GM12891 (cell line): ENCODE measurements around the gene ADCY5.

Experiments
- PAX5 ChIP-seq: IDR thresholded peaks from 2 replicates; pipeline ENCODE4 v1.6.1; 2011; ENCODE audit warnings: low read length, moderate library complexity, mild to moderate bottlenecking; ENCODE audit not compliant: insufficient read depth, severe bottlenecking
- POLR2A ChIP-seq: IDR thresholded peaks from 2 replicates; pipeline ENCODE4 v1.6.1; 2011; ENCODE audit warnings: low read depth, low read length, control low read depth
- POLR2AphosphoS5 ChIP-seq: IDR thresholded peaks from 2 replicates; pipeline ENCODE4 v1.6.1; 2011; ENCODE audit warnings: low read depth, low read length, control low read depth
- SPI1 ChIP-seq: IDR thresholded peaks from 2 replicates; pipeline ENCODE4 v1.6.1; 2011; ENCODE audit warnings: low read depth, low read length, control low read depth
- TAF1 ChIP-seq: IDR thresholded peaks from 2 replicates; pipeline ENCODE4 v1.6.1; 2011; ENCODE audit warnings: low read depth, low read length, control low read depth

DNA sequence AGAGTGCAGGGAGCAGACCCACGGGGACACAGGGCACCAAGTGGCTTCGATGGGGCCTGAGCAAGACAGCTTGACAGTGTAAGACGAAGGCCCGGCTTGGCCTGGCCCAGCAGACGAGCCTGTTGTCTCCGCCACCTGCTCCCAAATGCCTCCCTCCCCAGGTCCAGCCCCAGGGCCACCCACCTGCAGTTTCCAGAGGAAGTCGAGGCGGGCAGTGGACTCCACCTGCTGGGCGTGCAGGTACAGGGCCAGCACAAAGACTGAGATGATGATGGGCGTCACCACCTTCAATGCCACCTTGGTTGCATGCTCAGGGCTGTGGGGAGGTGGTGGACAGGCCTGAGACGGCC lies 153.0 kb downstream of the ADCY5 start:
- TF ChIP-seq POLR2A (no peak), TAF1 (no peak), PAX5 (no peak), SPI1 (no peak), POLR2AphosphoS5 (no peak)
